DOHH2 (cell line): ENCODE measurements around the gene HSPB8.

Experiments used
- H3F3A ChIP-seq: fragments of 200-600 bp; sonication (generic), shearing (Covaris generic); 2 replicates; pipeline ENCODE4 v1.6.0; 2016; ENCODE audit warnings: antibody characterized with exemption, mild to moderate bottlenecking; ENCODE audit not compliant: control insufficient read depth, insufficient read depth
- H3K27ac ChIP-seq: fragments of 200-600 bp; sonication (generic); 2 replicates; pipeline ENCODE4 v1.5.1; 2014; ENCODE audit warnings: low read depth, mild to moderate bottlenecking, low read length, moderate library complexity
- H3K27me3 ChIP-seq: fragments of 200-600 bp; sonication (generic); 2 replicates; pipeline ENCODE4 v1.6.1; 2014; ENCODE audit warnings: mild to moderate bottlenecking, low read length, mixed read lengths; ENCODE audit not compliant: control insufficient read depth
- H3K36me3 ChIP-seq: fragments of 200-600 bp; sonication (generic); 2 replicates; pipeline ENCODE4 v1.6.1; 2014; ENCODE audit warnings: mild to moderate bottlenecking, low read length, moderate library complexity, mixed read lengths; ENCODE audit not compliant: control insufficient read depth
- H3K4me1 ChIP-seq: fragments of 200-600 bp; sonication (generic); 2 replicates; pipeline ENCODE4 v1.6.1; 2014; ENCODE audit warnings: mild to moderate bottlenecking, low read length, mixed read lengths; ENCODE audit not compliant: control insufficient read depth
- H3K4me2 ChIP-seq: fragments of 200-600 bp; sonication (generic); 2 replicates; pipeline ENCODE4 v1.6.0; 2014; ENCODE audit warnings: mild to moderate bottlenecking, low read length, moderate library complexity
- H3K4me3 ChIP-seq: fragments of 200-600 bp; sonication (generic); 2 replicates; pipeline ENCODE4 v1.5.1; 2014; ENCODE audit warnings: mild to moderate bottlenecking, low read length, mixed read lengths
- H3K79me2 ChIP-seq: fragments of 200-600 bp; sonication (generic); 2 replicates; pipeline ENCODE4 v1.6.1; 2014; ENCODE audit warnings: mild to moderate bottlenecking, low read length, mixed read lengths; ENCODE audit not compliant: control insufficient read depth
- H3K9me2 ChIP-seq: fragments of 200-600 bp; sonication (generic); replicated peaks from 2 replicates; pipeline ENCODE4 v1.6.1; 2014; ENCODE audit warnings: mild to moderate bottlenecking, low read length, mixed read lengths; ENCODE audit not compliant: control insufficient read depth
- H3K9me3 ChIP-seq: fragments of 200-600 bp; sonication (generic); 2 replicates; pipeline ENCODE4 v1.6.1; 2014; ENCODE audit warnings: antibody characterized with exemption, low read length, mixed read lengths; ENCODE audit not compliant: control insufficient read depth, insufficient read depth
- H4K20me1 ChIP-seq: fragments of 200-600 bp; sonication (generic); 2 replicates; pipeline ENCODE4 v1.6.0; 2014; ENCODE audit warnings: low read depth, mild to moderate bottlenecking, antibody characterized with exemption, low read length, moderate library complexity; ENCODE audit not compliant: control insufficient read depth, insufficient read depth
- EZH2phosphoT487 ChIP-seq: fragments of 200-600 bp; sonication (generic); IDR thresholded peaks from 2 replicates; pipeline ENCODE4 v1.6.1; 2017; ENCODE audit warnings: borderline replicate concordance, mild to moderate bottlenecking, antibody characterized with exemption, low read length, moderate library complexity, mixed read lengths
- TF ChIP-seq, protein P1 (sequence below): fragments of 200-600 bp; sonication (generic); IDR thresholded peaks from one replicate; pipeline ENCODE4 v1.5.1; 2014; ENCODE audit warnings: antibody characterized with exemption, mild to moderate bottlenecking, low read depth, low read length; ENCODE audit not compliant: poor library complexity, severe bottlenecking

Gene HSPB8

DNA sequence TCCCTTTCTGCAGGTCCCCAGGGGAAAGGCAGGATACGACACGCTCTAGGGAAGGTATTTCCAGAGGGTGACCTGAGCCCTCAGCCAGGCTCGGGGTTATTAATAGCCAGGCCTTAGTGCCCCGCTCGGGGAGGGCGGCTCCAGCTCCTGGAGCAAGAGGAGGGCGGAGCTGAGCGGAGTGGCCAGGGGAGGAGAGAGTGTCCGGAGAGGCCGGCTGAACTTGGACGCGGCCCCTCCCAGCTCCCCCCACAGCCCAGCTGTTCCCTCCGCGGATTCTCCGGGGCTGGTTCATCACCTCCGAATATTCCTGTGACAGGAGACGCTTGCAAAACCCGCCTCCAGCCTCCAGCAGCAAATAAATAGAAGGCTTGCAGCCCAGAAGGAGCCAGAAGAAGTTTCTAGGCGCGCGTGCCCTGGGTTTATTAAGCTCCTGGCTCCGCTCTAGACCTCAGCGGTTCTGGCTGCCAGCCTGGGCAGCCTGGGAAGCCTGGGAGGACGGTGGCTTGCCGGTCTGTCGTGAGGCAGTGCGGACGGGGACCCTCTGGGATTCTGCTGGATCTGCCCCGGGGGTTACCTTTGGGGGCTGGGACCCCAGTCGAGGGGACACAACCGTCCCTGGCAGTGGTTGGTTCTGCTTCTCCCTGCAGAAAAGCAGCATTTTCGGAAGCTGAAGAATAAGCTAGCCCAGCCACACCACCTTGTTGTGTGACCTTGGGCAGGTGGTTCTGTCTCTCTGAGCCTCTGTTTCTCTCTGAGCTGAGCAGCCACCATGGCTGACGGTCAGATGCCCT, at the start of gene HSPB8:
Gene HSPB8 (plus strand): TSS at position 388 of the 791 bp plus-strand sequence. CDS start 382 bp downstream, at position 770.
- TF ChIP-seq, protein P1, sequence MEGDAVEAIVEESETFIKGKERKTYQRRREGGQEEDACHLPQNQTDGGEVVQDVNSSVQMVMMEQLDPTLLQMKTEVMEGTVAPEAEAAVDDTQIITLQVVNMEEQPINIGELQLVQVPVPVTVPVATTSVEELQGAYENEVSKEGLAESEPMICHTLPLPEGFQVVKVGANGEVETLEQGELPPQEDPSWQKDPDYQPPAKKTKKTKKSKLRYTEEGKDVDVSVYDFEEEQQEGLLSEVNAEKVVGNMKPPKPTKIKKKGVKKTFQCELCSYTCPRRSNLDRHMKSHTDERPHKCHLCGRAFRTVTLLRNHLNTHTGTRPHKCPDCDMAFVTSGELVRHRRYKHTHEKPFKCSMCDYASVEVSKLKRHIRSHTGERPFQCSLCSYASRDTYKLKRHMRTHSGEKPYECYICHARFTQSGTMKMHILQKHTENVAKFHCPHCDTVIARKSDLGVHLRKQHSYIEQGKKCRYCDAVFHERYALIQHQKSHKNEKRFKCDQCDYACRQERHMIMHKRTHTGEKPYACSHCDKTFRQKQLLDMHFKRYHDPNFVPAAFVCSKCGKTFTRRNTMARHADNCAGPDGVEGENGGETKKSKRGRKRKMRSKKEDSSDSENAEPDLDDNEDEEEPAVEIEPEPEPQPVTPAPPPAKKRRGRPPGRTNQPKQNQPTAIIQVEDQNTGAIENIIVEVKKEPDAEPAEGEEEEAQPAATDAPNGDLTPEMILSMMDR: no peak
- no peak for TF ChIP-seq EZH2phosphoT487
- H3K27ac ChIP-seq: no peak within 1 kb of the TSS

DNA sequence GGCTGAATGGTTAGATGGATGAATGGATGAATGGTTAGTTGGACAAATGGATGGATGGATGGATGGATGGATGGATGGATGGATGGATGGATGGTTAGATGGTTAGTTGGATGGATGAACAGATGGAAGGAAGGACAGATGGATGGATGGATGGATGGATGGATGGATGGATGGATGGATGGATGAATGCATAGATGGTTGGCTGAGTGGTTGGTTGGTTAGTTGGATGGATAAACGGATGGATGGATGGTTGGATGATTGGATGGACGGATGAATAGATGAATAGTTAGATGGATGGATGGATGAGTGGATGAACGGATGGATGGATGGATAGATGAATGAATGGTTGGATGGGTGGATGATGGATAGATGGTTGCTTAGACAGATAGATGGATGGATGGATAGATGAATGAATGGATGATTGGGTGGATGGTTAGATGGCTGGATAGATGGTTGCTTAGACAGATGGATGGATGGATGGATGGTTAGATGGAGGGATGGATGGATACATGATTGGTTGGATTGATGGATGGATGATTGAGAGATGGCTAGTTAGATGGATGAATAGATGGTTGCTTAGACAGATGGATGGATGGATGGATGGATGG, 48.8 kb upstream of the HSPB8 start:
- Histone ChIP-seq H3K4me1 (no peaks in the 10 kb centered on the region), H3K36me3 (no peaks in the 10 kb centered on the region), H4K20me1 (no peaks in the 10 kb centered on the region), H3F3A (no peaks in the 10 kb centered on the region), H3K4me2 (no peak overlapping the region), H3K27ac (no peak overlapping the region), H3K9me3 (no peaks in the 10 kb centered on the region), H3K4me3 (no peak overlapping the region), H3K9me2 (no peaks in the 10 kb centered on the region), H3K79me2 (no peaks in the 10 kb centered on the region), H3K27me3 (no peaks in the 10 kb centered on the region)
- TF ChIP-seq, protein P1: no peak
- TF ChIP-seq EZH2phosphoT487: no peak

More for the DNA sequence above, at the start of gene HSPB8:
- Histone ChIP-seq H3F3A (no peaks in the 10 kb centered on the region), H4K20me1 (no peaks in the 10 kb centered on the region), H3K79me2 (no peaks in the 10 kb centered on the region), H3K9me2 (no peaks in the 10 kb centered on the region), H3K4me3 (no peak within 1 kb of the TSS), H3K4me1 (no peaks in the 10 kb centered on the region), H3K36me3 (no peaks in the 10 kb centered on the region), H3K27me3 (no peaks in the 10 kb centered on the region), H3K9me3 (no peaks in the 10 kb centered on the region), H3K4me2 (no peak within 1 kb of the TSS)

DNA sequence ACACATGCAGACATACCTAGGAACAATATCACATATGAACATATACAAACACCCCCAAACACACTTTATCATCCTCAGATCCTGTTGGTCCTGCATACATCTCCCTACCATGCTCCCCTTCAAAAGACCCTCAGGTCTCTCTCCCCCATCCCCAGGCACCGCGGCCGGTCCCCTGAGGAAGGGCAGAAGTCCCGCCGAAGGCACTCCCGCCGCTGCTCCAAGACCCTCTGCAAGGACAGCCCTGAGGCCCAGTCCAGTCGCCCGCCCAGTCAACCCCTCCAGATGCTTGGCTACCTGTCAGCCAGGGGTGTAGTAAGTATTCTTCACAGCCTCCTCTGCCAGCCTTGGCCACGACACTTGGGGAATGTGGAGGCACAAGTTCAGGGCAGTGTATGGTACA, 48.2 kb upstream of the HSPB8 start:
- Histone ChIP-seq H3K9me3 (no peaks in the 10 kb centered on the region), H3K79me2 (no peaks in the 10 kb centered on the region), H3K27ac (no peak overlapping the region), H3K4me3 (no peak overlapping the region), H4K20me1 (no peaks in the 10 kb centered on the region), H3K9me2 (no peaks in the 10 kb centered on the region), H3K27me3 (no peaks in the 10 kb centered on the region), H3K36me3 (no peaks in the 10 kb centered on the region), H3K4me1 (no peaks in the 10 kb centered on the region), H3F3A (no peaks in the 10 kb centered on the region), H3K4me2 (no peak overlapping the region)
- TF ChIP-seq EZH2phosphoT487: no peak
- TF ChIP-seq, protein P1: no peak
